Stimulated activated CD4-positive, alpha-beta T cell treated with anti-CD3 and anti-CD28 coated beads, Interleukin-2, amount 100 ng/mL, for 48 hours (primary cell): Measurements from ENCODE around the gene CCDC183.

Experiments
- DNase-seq, 2 donors: peaks; one replicate each; pipeline ENCODE4 v3.0.0-alpha.2; 2020

The CCDC183 gene

DNA sequence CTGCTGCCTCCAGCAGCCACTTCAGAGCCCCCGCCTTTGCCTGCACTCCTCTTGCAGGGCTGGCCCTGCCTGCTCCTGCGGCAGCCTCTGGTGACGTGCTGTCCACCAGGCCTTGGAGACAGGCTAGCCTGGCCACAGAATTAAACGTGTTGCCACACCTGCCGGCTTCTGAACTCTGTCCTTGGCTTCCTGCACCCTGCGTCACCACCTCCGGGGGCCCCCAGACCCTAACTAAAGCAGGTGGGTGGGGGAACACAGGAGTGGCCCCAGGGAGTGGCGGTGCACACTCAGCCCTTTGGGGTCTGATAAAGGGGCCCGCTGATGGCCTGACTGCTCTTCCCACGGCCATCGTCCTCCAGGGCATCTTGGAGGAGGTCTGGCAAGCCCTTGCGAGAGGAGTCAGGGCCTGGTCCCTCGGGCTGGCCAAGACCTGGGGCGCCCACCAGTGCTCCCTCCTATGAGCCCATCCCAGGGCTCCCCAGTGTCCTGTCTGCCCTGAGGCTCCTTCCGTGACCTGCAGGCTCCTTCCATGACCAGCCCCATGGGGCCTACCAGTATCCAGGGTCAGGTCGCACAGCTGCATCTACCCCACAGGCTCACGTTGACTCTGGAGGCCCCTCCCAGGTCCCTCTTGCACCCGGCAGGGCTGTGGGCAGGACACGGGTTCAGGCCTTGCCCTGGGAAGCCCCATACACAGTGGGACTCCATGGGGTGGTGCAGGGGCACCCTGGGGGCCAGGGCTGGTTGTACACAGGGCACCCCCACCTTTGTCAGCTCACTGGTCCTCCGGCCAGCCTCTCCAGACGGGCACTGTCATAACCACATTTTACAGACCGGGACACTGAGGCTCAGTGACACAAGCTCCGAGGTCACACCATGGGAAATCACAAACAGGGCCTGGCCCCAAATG, 55.0 kb downstream of the CCDC183 start:
- no peak for DNase-seq

- no peak for DNase-seq
Observed at GRCh38 chr9:136851941-136852663, 56.0 kb downstream of the CCDC183 start, which contains the start of gene MAMDC4. Gene MAMDC4, plus strand, starts transcription at chr9:136852346. Its CDS starts 71 bp downstream, at chr9:136852417.

GRCh38 chr9:136852664-136853595, 56.8 kb downstream of the CCDC183 start:
- DNase-seq, result no peak

GRCh38 chr9:136853596-136854112, 57.5 kb downstream of the CCDC183 start:
- no peak for DNase-seq

DNA sequence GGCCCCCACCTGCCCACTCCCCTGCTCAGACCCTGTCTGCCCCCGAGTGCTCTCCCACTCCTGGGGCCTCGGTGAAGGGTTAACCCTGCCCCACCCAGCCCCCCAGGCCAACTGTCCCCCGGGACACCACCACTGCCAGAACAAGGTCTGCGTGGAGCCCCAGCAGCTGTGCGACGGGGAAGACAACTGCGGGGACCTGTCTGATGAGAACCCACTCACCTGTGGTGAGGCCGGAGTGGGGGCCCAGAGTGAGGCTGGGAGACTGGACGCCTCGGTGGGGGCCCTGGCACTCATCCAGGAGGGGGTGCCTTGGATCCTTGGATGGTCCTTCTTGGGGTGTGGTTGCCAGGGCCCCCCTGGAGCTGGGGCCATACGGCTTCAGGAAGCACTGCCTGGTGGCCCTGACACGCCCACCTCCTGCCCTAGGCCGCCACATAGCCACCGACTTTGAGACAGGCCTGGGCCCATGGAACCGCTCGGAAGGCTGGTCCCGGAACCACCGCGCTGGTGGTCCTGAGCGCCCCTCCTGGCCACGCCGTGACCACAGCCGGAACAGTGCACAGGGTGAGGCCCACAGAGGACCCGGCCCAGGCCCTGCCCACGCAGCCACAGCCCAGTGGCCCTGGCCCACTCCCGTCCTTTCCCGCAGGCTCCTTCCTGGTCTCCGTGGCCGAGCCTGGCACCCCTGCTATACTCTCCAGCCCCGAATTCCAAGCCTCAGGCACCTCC, 58.1 kb downstream of the CCDC183 start:
- DNase-seq, result no peak

- DNase-seq, result no peak
Observed at GRCh38 chr9:136854842-136855460, 58.8 kb downstream of the CCDC183 start.

DNA sequence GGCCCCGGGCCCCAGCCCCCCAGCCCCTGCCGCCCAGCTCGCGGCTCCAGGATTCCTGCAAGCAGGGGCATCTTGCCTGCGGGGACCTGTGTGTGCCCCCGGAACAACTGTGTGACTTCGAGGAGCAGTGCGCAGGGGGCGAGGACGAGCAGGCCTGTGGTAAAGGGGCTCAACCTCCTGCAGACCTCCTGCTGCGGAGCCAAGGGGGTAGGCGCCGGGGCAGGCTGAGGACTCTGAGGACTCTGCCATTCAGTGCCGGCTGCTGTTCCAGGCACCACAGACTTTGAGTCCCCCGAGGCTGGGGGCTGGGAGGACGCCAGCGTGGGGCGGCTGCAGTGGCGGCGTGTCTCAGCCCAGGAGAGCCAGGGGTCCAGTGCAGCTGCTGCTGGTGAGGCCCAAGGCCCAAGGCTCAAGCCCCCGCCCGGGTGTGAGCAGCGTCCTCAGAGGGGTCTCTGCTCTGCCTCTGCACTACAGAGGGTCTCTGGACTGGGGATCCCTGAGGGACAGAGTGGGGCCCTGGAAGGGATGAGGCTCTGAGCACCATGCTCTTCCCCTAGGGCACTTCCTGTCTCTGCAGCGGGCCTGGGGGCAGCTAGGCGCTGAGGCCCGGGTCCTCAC, 59.4 kb downstream of the CCDC183 start:
- DNase-seq, result no peak

GRCh38 chr9:136856079-136856476, 59.9 kb downstream of the CCDC183 start:
- no peak for DNase-seq

DNA sequence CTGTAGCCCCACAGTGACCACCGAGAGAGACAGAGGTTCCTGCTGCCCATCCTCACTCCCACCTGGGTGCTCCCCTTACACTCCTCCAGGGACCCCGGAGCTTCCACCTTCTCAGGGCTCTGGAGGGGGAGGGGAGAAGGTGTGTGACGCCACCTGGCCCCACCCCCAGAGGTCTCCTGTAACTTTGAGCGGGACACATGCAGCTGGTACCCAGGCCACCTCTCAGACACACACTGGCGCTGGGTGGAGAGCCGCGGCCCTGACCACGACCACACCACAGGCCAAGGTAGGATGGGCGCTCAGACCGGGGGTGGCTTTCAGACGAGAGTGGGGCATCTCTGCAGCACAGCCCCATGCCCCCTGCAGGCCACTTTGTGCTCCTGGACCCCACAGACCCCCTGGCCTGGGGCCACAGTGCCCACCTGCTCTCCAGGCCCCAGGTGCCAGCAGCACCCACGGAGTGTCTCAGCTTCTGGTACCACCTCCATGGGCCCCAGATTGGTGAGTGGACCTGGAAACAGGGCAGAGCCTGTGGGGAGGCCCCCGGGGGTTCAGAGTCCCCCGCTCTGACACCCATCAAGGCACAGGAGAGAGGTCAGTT, 60.5 kb downstream of the CCDC183 start:
- DNase-seq, result no peak

DNA sequence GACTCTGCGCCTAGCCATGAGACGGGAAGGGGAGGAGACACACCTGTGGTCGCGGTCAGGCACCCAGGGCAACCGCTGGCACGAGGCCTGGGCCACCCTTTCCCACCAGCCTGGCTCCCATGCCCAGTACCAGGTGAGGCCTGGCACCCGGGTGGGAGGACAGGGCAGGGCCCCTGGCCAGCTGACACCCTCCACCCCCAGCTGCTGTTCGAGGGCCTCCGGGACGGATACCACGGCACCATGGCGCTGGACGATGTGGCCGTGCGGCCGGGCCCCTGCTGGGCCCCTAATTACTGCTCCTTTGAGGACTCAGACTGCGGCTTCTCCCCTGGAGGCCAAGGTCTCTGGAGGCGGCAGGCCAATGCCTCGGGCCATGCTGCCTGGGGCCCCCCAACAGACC, 61.0 kb downstream of the CCDC183 start:
- no peak for DNase-seq
